MV-4-11 (cell line): ENCODE measurements around the gene PHACTR1.
"Not testable (repeated sequence)": the region's sequence is repeated elsewhere in the genome, so short reads cannot be mapped to it uniquely, and the experiment has no call there.

Experiments used
- DNase-seq: peaks from one replicate; lab custom pipeline; 2025; lab: John Stamatoyannopoulos, UW

PHACTR1 gene

GRCh38 chr6:12716298-12716916 lies at the start of gene PHACTR1:
Gene PHACTR1 (plus strand): TSS chr6:12716767.
- no peak for DNase-seq

GRCh38 chr6:12666886-12667285 lies 49.7 kb upstream of the PHACTR1 start:
- peak; percentile 21 for DNase-seq

GRCh38 chr6:12675931-12676330 lies 40.6 kb upstream of the PHACTR1 start:
- no peak for DNase-seq

- no peak for DNase-seq
Observed at GRCh38 chr6:12679341-12679740, 37.2 kb upstream of the PHACTR1 start.

GRCh38 chr6:12693122-12693521 lies 23.4 kb upstream of the PHACTR1 start:
- no peak for DNase-seq

GRCh38 chr6:12698298-12698697 lies 18.3 kb upstream of the PHACTR1 start:
- DNase-seq: no peak

DNA sequence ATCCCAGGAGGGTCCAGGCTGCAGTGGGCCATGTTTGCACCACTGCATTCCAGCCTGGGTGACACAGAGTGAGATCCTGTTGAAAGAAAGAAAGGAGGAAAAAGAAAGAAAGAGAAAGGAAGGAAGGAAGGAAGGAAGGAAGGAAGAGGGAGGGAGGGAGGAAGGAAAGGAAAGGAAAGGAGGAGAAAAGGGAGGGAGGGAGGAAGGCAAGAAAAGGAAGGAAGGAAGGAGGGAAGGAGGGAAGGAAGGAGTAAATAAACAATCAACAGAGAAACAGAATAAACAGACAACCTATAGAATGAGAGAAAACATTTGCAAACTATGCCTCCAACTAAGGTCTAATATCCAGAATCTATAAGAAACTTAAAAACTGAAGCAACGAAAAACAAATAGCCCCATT lies 11.6 kb upstream of the PHACTR1 start:
- no peak for DNase-seq

GRCh38 chr6:12709116-12709515 lies 7.5 kb upstream of the PHACTR1 start:
- no peak for DNase-seq

DNA sequence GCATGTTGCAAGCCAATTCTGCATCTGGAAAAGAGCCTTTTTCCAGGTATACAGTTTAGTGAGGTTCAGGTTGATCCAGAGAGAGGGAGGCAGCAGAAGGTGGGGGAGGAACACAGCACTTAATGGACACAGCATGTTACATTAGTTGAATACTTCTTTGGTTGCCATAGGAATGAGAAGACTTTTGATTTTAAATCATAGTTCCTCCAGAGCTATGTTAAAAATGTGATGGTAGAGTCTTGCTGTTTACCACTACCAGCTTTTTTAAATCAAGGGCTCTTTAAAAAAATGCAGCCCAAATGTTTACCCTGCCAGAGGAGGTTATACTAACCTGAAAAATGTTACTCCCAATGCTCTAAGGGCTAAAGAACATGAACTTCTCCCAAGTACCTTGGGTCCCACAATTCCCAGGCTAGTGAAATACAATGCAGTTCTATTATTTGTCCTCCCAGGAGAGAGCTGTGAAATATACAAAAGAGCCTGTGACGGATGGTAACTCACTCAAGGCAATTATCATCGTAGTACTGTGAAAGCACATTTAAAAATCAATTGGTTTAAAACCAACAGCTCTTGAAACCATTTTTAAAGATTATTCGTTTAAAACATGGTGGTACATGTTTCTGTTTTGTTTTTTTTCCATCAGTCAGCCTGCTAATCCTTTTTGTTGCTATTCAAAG lies 6.9 kb upstream of the PHACTR1 start:
- no peak for DNase-seq

DNA sequence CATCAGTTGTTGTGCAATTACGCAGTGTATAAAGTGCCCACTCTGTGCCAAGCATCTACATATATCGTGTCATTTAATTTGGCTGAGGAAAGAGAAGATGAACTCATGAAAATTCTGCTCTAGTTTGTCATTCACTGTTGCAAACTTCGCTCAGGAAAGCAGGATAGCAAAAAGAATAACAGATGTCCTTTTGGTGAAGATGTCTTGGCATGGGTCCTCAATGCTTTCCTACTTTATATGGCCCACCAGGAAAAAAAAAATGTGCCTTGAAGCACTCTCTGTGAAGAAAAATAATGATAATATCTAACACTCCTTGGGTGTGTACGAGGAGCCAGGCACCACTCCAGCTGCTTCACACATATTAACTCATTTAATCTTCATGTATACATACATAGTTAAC lies 5.6 kb upstream of the PHACTR1 start:
- DNase-seq: no peak

DNA sequence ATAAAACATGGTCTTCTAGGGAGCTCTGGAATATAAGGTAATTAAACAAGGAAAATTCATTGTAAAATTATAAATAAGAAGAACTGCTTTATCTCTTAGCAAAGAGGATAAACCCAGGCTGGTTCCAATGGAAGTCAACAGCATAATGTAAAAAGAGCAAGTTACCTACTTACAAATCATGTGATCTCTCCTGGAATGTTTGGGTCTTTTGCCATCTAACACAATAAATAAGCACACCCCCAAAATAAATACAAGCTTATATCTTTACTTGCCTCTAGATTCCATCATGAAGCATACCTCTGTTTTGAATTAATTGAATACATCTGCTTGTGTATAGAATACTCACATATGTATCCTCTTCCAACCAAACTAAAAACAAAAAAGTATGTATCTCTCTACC lies 2.5 kb upstream of the PHACTR1 start:
- DNase-seq: no peak

GRCh38 chr6:12715437-12715836 lies 1.1 kb upstream of the PHACTR1 start:
- no peak for DNase-seq

GRCh38 chr6:12717356-12717755 lies 789 bp downstream of the PHACTR1 start:
- no peak for DNase-seq

DNA sequence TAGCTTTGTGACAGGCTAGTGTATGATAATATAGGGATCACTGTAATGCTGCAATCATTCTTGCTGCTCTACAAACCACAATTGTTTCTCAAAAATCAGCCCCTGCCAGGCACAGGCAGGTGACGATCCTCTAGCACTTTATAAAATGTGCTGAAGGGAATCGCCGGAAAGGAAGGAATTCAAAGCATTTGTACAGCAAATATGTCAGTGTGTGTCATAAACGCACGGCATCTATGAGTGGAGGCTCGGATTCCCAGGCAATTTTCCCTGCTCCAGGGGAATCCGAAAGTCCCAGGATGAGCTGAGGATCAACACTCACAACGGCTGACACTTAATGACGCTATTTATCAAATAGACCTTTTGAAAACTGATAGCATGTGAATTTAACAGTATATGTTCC lies 1.4 kb downstream of the PHACTR1 start:
- DNase-seq: no peak

GRCh38 chr6:12719017-12719416 lies 2.5 kb downstream of the PHACTR1 start:
- no peak for DNase-seq

DNA sequence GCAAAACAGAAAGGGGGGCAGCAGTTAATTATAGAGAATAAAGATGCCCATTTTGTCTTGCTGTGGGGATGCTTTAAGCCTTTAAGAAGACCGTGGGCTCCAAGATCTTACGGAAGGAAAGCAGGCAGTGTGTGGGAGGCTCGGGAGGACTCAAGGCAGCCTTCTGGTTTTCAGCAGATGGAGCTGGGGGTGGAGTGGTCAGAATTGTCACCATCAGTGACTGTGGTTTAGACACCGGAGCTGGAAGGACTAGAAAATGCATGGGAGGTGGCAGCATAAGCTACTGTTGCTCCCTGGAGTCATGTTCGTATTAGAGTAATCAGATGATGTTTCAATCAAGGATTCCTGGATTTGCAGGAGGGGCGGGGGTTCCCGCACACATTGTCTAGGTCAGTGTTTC lies 3.7 kb downstream of the PHACTR1 start:
- DNase-seq: no peak

- no peak for DNase-seq
Observed at GRCh38 chr6:12725263-12725662, 8.7 kb downstream of the PHACTR1 start.

- DNase-seq: no peak
Observed at GRCh38 chr6:12729467-12729866, 12.9 kb downstream of the PHACTR1 start.

- DNase-seq: not testable (repeated sequence)
Observed at GRCh38 chr6:12730809-12731208, 14.2 kb downstream of the PHACTR1 start.

DNA sequence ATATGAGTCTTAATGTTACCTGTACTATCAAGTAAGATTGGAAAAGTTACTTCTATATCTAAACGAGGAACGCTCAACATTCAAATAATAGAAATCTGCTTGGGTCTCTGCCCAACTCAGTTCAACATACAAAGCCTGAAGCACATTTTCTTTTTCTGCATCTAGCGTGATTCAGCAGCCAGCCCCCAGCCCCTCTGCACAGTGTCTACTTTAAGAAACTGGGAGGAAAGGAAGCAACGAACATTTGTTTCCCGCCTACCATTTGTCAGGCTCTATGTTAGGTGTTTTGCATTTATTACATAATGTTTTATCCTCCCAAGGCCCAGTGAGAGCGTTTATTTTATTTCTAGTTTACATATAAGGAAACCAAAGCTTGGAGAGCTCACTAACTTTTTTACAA lies 17.3 kb downstream of the PHACTR1 start:
- DNase-seq: no peak

- DNase-seq: no peak
Observed at GRCh38 chr6:12735786-12736185, 19.2 kb downstream of the PHACTR1 start.

GRCh38 chr6:12748411-12748810 lies 31.8 kb downstream of the PHACTR1 start:
- no peak for DNase-seq

GRCh38 chr6:12748815-12749521 lies 32.4 kb downstream of the PHACTR1 start:
- no peak for DNase-seq
